ELF-1 (cell line): ENCODE measurements around the gene SYNE3.

Source experiments
- DNase-seq: peaks from one replicate; pipeline ENCODE4 v3.0.0-alpha.2; 2016; ENCODE audit warnings: low read depth, low spot score

Gene SYNE3

DNA sequence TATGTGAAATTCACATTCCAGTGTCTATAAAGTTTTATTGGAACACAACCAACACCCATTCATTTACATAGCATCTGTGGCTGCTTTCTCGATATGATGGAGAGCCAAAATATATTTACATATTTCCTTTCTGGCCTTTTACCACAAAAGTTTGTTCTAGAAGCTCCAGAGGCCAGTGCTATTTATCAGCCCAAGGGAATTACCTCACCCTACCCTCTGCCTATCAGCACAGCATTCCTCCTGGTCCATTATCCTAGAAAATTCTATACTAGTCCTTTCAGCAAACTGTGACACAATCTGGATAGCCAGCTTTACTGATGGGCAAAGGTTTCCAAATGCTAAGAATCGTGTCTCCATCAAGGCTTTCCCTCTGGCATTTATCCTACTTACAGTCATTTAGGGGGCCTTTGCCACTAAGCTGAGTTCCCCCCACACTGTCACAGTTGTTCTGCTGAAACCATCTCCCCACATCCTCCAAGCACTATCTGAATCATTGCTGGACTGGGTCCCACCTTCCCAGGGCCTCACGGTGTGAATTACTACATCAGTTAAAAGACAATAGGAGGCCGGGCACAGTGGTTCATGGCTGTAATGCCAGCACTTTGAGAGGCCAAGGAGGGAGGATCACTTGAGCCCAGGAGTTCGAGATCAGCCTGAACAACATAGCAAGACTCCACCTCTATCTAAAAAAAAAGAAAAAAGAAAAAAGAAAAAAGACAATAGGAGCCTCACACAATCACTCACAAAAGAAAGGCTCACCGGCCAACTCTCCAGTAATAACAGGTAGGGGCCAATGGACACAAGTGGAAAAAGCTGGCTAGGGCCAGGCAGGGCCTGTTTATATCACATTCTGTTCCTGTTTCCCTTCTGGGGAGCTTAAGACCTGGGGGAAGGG, 12.1 kb downstream of the SYNE3 start:
- DNase-seq = no peak

GRCh38 chr14:95503365-95504134, 12.9 kb downstream of the SYNE3 start:
- DNase-seq = no peak

DNA sequence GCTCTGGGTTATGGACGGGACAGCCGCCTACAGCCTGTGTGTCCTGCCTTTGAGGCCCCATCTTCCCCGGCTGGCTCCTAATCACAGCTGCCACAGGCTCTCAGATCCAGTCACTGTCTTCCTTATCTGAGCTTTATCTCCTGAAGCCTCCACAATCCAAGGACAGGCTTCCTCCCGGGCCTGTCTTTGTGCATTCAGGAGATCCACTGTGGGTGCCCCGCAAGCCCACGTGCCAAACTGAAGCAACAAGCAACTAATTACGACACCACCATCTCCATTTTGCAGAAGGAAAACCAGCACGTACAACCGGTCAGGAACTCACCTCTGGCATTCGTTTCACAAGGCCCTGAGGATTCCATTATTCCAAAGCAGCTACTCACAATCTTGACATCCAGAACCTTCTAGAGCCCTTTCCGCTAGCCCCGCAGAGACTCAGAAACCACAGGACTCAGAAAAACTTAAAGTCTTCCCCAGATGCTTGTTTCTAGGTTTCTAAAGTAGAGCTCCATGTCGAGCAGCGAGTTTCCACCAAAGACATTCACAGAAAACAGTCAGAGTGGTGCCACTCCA, 14.0 kb downstream of the SYNE3 start:
- no peak for DNase-seq

- no peak for DNase-seq
Observed at GRCh38 chr14:95500772-95501401, 15.6 kb downstream of the SYNE3 start.

GRCh38 chr14:95500201-95500681, 16.2 kb downstream of the SYNE3 start:
- no peak for DNase-seq

GRCh38 chr14:95499354-95499750, 17.1 kb downstream of the SYNE3 start:
- no peak for DNase-seq

GRCh38 chr14:95498622-95499353, 17.7 kb downstream of the SYNE3 start:
- no peak for DNase-seq

DNA sequence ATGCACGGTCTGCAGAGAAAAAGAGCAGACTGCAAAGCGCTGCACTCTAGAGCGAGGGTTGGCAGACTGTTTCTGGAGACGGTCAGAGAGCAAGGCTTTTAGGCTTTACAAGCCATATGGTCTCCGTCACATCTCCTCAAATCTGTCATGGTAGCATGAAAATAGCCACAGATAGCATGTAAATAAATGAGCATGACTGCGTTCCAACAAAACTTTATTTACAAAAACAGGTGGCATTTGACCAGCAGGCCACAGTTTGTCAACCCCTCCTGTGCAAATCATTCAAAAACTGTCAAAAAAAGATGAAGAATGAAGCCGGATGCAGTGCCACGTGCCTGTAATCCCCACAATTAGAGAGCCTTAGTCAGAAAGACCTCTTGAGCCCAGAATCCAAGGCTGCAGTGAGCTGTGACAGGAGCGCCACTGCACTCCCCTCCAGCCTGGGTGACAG, 18.9 kb downstream of the SYNE3 start:
- no peak for DNase-seq

- DNase-seq = peak; percentile 45
Observed at GRCh38 chr14:95496690-95497259, 19.7 kb downstream of the SYNE3 start.

- peak; percentile 57 for DNase-seq
Observed at GRCh38 chr14:95496111-95496681, 20.3 kb downstream of the SYNE3 start.

- DNase-seq = no peak
Observed at GRCh38 chr14:95495538-95496025, 20.9 kb downstream of the SYNE3 start.

DNA sequence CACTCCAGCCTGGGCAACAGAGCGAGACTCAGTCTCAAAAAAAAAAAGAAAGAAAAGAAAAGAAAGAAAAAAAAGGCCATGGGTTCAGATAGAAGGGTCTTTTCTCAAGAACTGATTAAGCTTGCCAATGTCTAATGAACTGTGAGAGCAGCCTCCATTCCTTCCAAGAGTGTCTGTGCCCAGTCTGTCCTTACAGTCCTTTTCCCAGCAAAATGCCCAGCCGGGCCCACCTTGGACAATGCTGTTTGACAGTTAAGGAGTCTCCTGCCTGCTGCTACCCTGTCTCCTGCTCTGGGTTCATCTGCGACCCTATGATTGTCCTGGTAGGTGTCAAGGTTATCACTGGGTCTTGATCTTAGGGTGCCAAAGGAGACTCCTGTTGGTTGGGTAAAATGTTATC, 21.4 kb downstream of the SYNE3 start:
- no peak for DNase-seq

GRCh38 chr14:95494456-95494855, 22.0 kb downstream of the SYNE3 start:
- DNase-seq = no peak

- DNase-seq = no peak
Observed at GRCh38 chr14:95493976-95494375, 22.5 kb downstream of the SYNE3 start.

DNA sequence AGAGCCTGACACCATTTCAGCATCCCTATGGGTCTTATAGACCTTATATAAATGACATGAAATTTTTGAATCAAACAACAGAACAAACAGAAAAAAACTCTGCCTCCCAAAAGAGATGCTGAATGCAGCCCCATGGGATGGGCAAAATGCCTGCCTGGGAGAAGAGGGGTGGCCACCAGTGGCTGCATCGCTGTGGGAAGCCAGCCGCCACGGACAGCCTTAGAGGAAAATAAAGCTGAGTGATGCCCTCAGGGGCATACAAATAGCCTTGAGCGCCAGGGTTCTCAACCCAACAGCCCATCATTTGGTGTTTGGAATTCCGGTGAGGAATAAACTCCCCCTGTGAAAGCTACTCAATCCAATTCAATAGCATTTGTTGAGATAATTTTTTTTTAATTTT, 22.9 kb downstream of the SYNE3 start:
- DNase-seq = no peak

DNA sequence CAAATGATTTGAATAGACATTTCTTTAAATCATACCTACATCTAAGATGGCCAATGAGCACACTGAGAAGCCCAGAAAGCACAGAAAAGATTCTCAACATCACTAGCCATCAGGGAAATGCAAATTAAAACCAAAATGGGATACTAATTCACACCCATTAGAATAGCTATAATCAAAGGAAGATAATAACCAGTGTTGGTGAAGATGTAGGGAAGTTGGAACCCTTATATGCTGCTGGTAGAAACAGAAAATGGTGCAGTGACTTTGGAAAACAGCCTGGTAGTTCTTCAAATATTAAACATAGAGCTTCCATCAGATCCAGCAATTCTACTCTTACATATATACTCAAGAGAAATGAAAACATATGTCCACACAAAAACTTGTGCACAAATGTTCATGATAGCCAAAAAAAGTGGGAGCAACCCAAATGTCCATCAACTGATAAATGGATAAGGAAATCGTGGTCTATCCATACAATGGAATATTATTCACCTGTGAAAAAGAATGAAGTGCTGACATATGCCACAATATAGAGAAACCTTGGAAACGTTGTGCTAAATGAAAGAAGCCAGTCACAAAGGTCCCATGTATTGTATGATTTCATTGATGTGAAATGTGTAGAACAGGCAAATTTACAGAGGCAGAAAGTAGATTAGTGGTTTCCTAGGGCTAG, 24.4 kb downstream of the SYNE3 start:
- no peak for DNase-seq

- DNase-seq = no peak
Observed at GRCh38 chr14:95490727-95491451, 25.6 kb downstream of the SYNE3 start.

GRCh38 chr14:95490138-95490509, 26.3 kb downstream of the SYNE3 start:
- DNase-seq = no peak
